ENCODE results near the gene TMEM169.

- TF ChIP-seq CTCF (IDR thresholded peaks at IDR 0.05) (no peak), POLR2A (IDR thresholded peaks at IDR 0.05) (no peak)
These were observed 5.9 kb upstream of the TMEM169 start for GRCh38 chr2:216075510-216076485.

Data from thyroid gland (tissue), 4 donors.